Osteoblast (primary cell): ENCODE data around the gene LSMEM2. TPM values are rescaled to one million over a fixed set of nuclear protein-coding genes. Genes with fewer than 3 reads are reported as not detected.

Experiments
- DNase-seq: peaks from one replicate; pipeline ENCODE4 v3.0.0; 2011; ENCODE audit warnings: low spot score, mixed read lengths; ENCODE audit not compliant: insufficient read length; ENCODE audit errors: missing footprints
- H2AFZ ChIP-seq: 2 replicates; pipeline ENCODE4 v1.6.0; 2011; ENCODE audit warnings: mild to moderate bottlenecking, low read length
- H3K27ac ChIP-seq: 2 replicates; pipeline ENCODE4 v1.5.1; 2011; ENCODE audit warnings: mild to moderate bottlenecking, low read depth, low read length, moderate library complexity
- H3K27me3 ChIP-seq: 2 replicates; pipeline ENCODE4 v1.6.0; 2012; ENCODE audit warnings: mild to moderate bottlenecking, control low read depth, inconsistent platforms, low read length, moderate library complexity; ENCODE audit not compliant: insufficient read depth
- H3K36me3 ChIP-seq: 2 replicates; pipeline ENCODE4 v1.5.1; 2011; ENCODE audit warnings: mild to moderate bottlenecking, low read length, control low read depth, moderate library complexity; ENCODE audit not compliant: insufficient read depth
- H3K4me1 ChIP-seq: 2 replicates; pipeline ENCODE4 v1.5.1; 2011; ENCODE audit warnings: mild to moderate bottlenecking, low read length, control low read depth, moderate library complexity; ENCODE audit not compliant: insufficient read depth
- H3K4me2 ChIP-seq: 2 replicates; pipeline ENCODE4 v1.6.0; 2011; ENCODE audit warnings: mild to moderate bottlenecking, low read length; ENCODE audit not compliant: insufficient read depth
- H3K4me3 ChIP-seq: fragments of 200-600 bp; sonication (generic); 3 replicates; pipeline ENCODE4 v1.5.1; 2012; ENCODE audit warnings: mild to moderate bottlenecking, low read length, inconsistent platforms; ENCODE audit not compliant: insufficient read depth
- H3K79me2 ChIP-seq: 2 replicates; pipeline ENCODE4 v1.6.0; 2012; ENCODE audit warnings: mild to moderate bottlenecking, low read length, control low read depth, inconsistent platforms; ENCODE audit not compliant: insufficient read depth
- H3K9me3 ChIP-seq: 2 replicates; pipeline ENCODE4 v1.5.1; 2011; ENCODE audit warnings: low read depth, low read length, control low read depth
- H4K20me1 ChIP-seq: 2 replicates; pipeline ENCODE4 v1.6.0; 2012; ENCODE audit warnings: mild to moderate bottlenecking, low read length, control low read depth; ENCODE audit not compliant: insufficient read depth
- CTCF ChIP-seq: IDR thresholded peaks from 2 replicates; pipeline ENCODE4 v1.5.1; 2011; ENCODE audit warnings: mild to moderate bottlenecking, low read depth, low read length, moderate library complexity; ENCODE audit errors: extremely low read depth
- total RNA-seq: library from RNA; depleted of rRNA; stranded (reverse); fragments of >200 nt; gene quantifications from 2 replicates; pipeline ENCODE4 v1.2.3, GENCODE V29; 2012

The LSMEM2 gene
- total RNA-seq, 1 donor: not detected

GRCh38 chr3:50286322-50287227 is 7.7 kb downstream of the LSMEM2 start:
- DNase-seq: no peak
- Histone ChIP-seq H4K20me1 (no peaks in the 10 kb centered on the region), H3K4me3 (no peak overlapping the region), H3K27ac (no peak overlapping the region), H3K4me1 (peaks cover 6% of the 10 kb centered on the region), H3K36me3 (peaks cover 33% of the 10 kb centered on the region), H3K4me2 (no peak overlapping the region), H2AFZ (no peak overlapping the region), H3K79me2 (peaks cover 18% of the 10 kb centered on the region), H3K27me3 (no peaks in the 10 kb centered on the region), H3K9me3 (no peaks in the 10 kb centered on the region)
- no peak for TF ChIP-seq CTCF

- TF ChIP-seq CTCF: no peak
- peaks cover 9% of the 10 kb centered on the region for H3K4me1 ChIP-seq
- H3K9me3 ChIP-seq: no peaks in the 10 kb centered on the region
- H3K79me2 ChIP-seq: peaks cover 25% of the 10 kb centered on the region
- H3K27ac ChIP-seq: no peak overlapping the region
- H3K27me3 ChIP-seq: no peaks in the 10 kb centered on the region
- H3K36me3 ChIP-seq: peaks cover 33% of the 10 kb centered on the region
- H2AFZ ChIP-seq: no peak overlapping the region
- H3K4me2 ChIP-seq: no peak overlapping the region
- H4K20me1 ChIP-seq: no peaks in the 10 kb centered on the region
- H3K4me3 ChIP-seq: no peak overlapping the region
- no peak for DNase-seq
Measured at GRCh38 chr3:50287262-50287661, 8.4 kb downstream of the LSMEM2 start.

- Histone ChIP-seq H4K20me1 (no peaks in the 10 kb centered on the region), H3K9me3 (no peaks in the 10 kb centered on the region), H3K4me3 (no peak overlapping the region), H3K4me1 (peaks cover 14% of the 10 kb centered on the region), H3K79me2 (peaks cover 25% of the 10 kb centered on the region), H3K27ac (no peak overlapping the region), H3K4me2 (no peak overlapping the region), H3K27me3 (no peaks in the 10 kb centered on the region), H3K36me3 (peaks cover 33% of the 10 kb centered on the region), H2AFZ (no peak overlapping the region)
- TF ChIP-seq CTCF: no peak
- DNase-seq: no peak
Measured at GRCh38 chr3:50288387-50289007, 9.6 kb downstream of the LSMEM2 start.

GRCh38 chr3:50289130-50289529 is 10.2 kb downstream of the LSMEM2 start:
- no peaks in the 10 kb centered on the region for H3K9me3 ChIP-seq
- H3K4me1 ChIP-seq: peaks cover 14% of the 10 kb centered on the region
- H3K4me2 ChIP-seq: no peak overlapping the region
- no peak overlapping the region for H3K27ac ChIP-seq
- no peak overlapping the region for H2AFZ ChIP-seq
- H3K4me3 ChIP-seq: no peak overlapping the region
- DNase-seq: peak; percentile 25
- TF ChIP-seq CTCF: no peak
- H3K36me3 ChIP-seq: peaks cover 33% of the 10 kb centered on the region
- no peaks in the 10 kb centered on the region for H4K20me1 ChIP-seq
- H3K27me3 ChIP-seq: no peaks in the 10 kb centered on the region
- H3K79me2 ChIP-seq: peaks cover 25% of the 10 kb centered on the region
